Keratinocyte (primary cell): Measurements from ENCODE around the gene MIA2. TPM values are rescaled to one million over a fixed set of nuclear protein-coding genes. Genes with fewer than 3 reads are reported as not detected.

Experiments
- DNase-seq: peaks from one replicate; pipeline ENCODE4 v3.0.0-alpha.2; 2011; ENCODE audit warnings: low read depth, missing footprints, low spot score
- FAIRE-seq: peaks from 2 replicates; lab custom pipeline; 2011; peaks lifted over from hg19 to GRCh38; lab: Jason Lieb, UNC
- H2AFZ ChIP-seq: 2 replicates; pipeline ENCODE4 v1.6.0; 2012; ENCODE audit warnings: low read length, control low read depth, inconsistent platforms; ENCODE audit not compliant: control insufficient read depth
- H3K27ac ChIP-seq: 2 replicates; pipeline ENCODE4 v1.5.1; 2011; ENCODE audit warnings: low read length; ENCODE audit not compliant: control insufficient read depth, insufficient read depth
- H3K27me3 ChIP-seq: 3 replicates; pipeline ENCODE4 v1.6.0; 2011; ENCODE audit warnings: low read length; ENCODE audit not compliant: control insufficient read depth, insufficient read depth; ENCODE audit errors: extremely low read depth
- H3K36me3 ChIP-seq, 2 experiments: 2 replicates in 1 of 2; 3 replicates in 1 of 2; pipeline ENCODE4 v1.5.1; 2011; ENCODE audit warnings: low read length in 2 of 2, mild to moderate bottlenecking in 1 of 2; ENCODE audit not compliant: control insufficient read depth in 2 of 2, insufficient read depth in 2 of 2; ENCODE audit errors: extremely low read depth in 1 of 2
- H3K4me1 ChIP-seq: 3 replicates; pipeline ENCODE4 v1.5.1; 2011; ENCODE audit warnings: low read length; ENCODE audit not compliant: control insufficient read depth, insufficient read depth; ENCODE audit errors: extremely low read depth
- H3K4me2 ChIP-seq: 3 replicates; pipeline ENCODE4 v1.6.0; 2011; ENCODE audit warnings: low read depth, low read length; ENCODE audit not compliant: control insufficient read depth, insufficient read depth; ENCODE audit errors: extremely low read depth
- H3K4me3 ChIP-seq, 3 experiments: fragments of 200-600 bp in 1 of 3; sonication (generic) in 1 of 3; 2 replicates in 2 of 3; 3 replicates in 1 of 3; pipeline ENCODE4 v1.5.1; 2011 to 2016; ENCODE audit warnings: low read length in 3 of 3, mild to moderate bottlenecking in 3 of 3, control low read depth in 2 of 3, inconsistent platforms in 1 of 3, low read depth in 1 of 3, mixed read lengths in 1 of 3, mixed run types in 1 of 3, moderate library complexity in 1 of 3; ENCODE audit not compliant: control insufficient read depth in 2 of 3, insufficient read depth in 2 of 3; ENCODE audit errors: extremely low read depth in 1 of 3
- H3K79me2 ChIP-seq: 2 replicates; pipeline ENCODE4 v1.6.0; 2012; ENCODE audit warnings: low read length; ENCODE audit not compliant: control insufficient read depth, insufficient read depth
- H3K9ac ChIP-seq: 3 replicates; pipeline ENCODE4 v1.6.0; 2011; ENCODE audit warnings: low read length; ENCODE audit not compliant: control insufficient read depth, insufficient read depth; ENCODE audit errors: extremely low read depth
- H3K9me1 ChIP-seq: 3 replicates; pipeline ENCODE4 v1.6.0; 2011; ENCODE audit warnings: low read length; ENCODE audit not compliant: control insufficient read depth, insufficient read depth; ENCODE audit errors: extremely low read depth
- H3K9me3 ChIP-seq: 2 replicates; pipeline ENCODE4 v1.5.1; 2012; ENCODE audit warnings: low read depth, low read length; ENCODE audit not compliant: control insufficient read depth
- H4K20me1 ChIP-seq: 3 replicates; pipeline ENCODE4 v1.6.0; 2011; ENCODE audit warnings: low read length; ENCODE audit not compliant: control insufficient read depth, insufficient read depth; ENCODE audit errors: extremely low read depth
- EZH2 ChIP-seq: IDR thresholded peaks from one replicate; pipeline ENCODE4 v1.6.1; 2012; ENCODE audit warnings: inconsistent platforms, mild to moderate bottlenecking, low read length, moderate library complexity
- dilution Hi-C: fragments of 300-500 bp; cut with MboI; formaldehyde crosslinking; loops from one replicate; pipeline ENCODE4 v1.7.0; 2020; ENCODE audit warnings: low sequenced_read_pairs; ENCODE audit not compliant: extremely low pct_ligation_motif_present
- polyA plus RNA-seq, 5 experiments: library from polyadenylated mRNA; depleted of rRNA in 3 of 5; stranded (reverse) in 3 of 5; stranded (forward) in 1 of 5; unstranded in 1 of 5; fragments of >200 nt; gene quantifications; 1 replicate in 1 of 5; 2 replicates in 3 of 5; 3 replicates in 1 of 5; pipeline versions ENCODE4 v1.2.1 to v1.2.3, GENCODE V29; 2011 to 2012; ENCODE audit warnings: missing spikeins in 2 of 5, low read depth in 1 of 5, low replicate concordance in 1 of 5
- TF ChIP-seq, protein P1 (sequence below), 3 experiments: IDR thresholded peaks in 1 of 3; conservative IDR thresholded peaks in 1 of 3; optimal IDR thresholded peaks in 1 of 3; 2 replicates in 2 of 3; 3 replicates in 1 of 3; pipeline versions ENCODE3 to v1.5.1; 2011; ENCODE audit warnings: low read length in 3 of 3, mild to moderate bottlenecking in 3 of 3, moderate library complexity in 2 of 3, control low read depth in 1 of 3, inconsistent platforms in 1 of 3; ENCODE audit not compliant: insufficient read depth in 2 of 3; ENCODE audit errors: extremely low read depth in 1 of 3

Gene MIA2
- polyA plus RNA-seq, 1 donor (not counting 4 experiments of a cell fraction or from before 2014, with no cell fraction given) = 21.9 TPM

GRCh38 chr14:39398382-39398781 is 164.7 kb downstream of the MIA2 start:
- no peaks in the 10 kb centered on the region for H3K9me1 ChIP-seq
- H3K4me1 ChIP-seq = no peaks in the 10 kb centered on the region
- FAIRE-seq = no peak
- no peaks in the 10 kb centered on the region for H3K79me2 ChIP-seq
- H3K4me2 ChIP-seq = no peak overlapping the region
- H3K36me3 ChIP-seq = peaks cover 2 to 3% of the 10 kb centered on the region in 2 experiments
- dilution Hi-C loops = no loop called here
- no peak overlapping the region for H3K9ac ChIP-seq
- no peak overlapping the region for H3K27ac ChIP-seq
- TF ChIP-seq EZH2 = no peak
- TF ChIP-seq, protein P1, sequence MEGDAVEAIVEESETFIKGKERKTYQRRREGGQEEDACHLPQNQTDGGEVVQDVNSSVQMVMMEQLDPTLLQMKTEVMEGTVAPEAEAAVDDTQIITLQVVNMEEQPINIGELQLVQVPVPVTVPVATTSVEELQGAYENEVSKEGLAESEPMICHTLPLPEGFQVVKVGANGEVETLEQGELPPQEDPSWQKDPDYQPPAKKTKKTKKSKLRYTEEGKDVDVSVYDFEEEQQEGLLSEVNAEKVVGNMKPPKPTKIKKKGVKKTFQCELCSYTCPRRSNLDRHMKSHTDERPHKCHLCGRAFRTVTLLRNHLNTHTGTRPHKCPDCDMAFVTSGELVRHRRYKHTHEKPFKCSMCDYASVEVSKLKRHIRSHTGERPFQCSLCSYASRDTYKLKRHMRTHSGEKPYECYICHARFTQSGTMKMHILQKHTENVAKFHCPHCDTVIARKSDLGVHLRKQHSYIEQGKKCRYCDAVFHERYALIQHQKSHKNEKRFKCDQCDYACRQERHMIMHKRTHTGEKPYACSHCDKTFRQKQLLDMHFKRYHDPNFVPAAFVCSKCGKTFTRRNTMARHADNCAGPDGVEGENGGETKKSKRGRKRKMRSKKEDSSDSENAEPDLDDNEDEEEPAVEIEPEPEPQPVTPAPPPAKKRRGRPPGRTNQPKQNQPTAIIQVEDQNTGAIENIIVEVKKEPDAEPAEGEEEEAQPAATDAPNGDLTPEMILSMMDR (optimal IDR thresholded peaks at IDR 0.05 in 1 of 3, IDR thresholded peaks at IDR 0.05 in 1 of 3, conservative IDR thresholded peaks at IDR 0.05 in 1 of 3; ENCODE audit: extremely low read depth in 1 of 3, insufficient read depth in 2 of 3, low read length in 3 of 3) = no peak
- DNase-seq = no peak
- H3K4me3 ChIP-seq = no peak overlapping the region
- H2AFZ ChIP-seq = no peak overlapping the region
- no peaks in the 10 kb centered on the region for H4K20me1 ChIP-seq
- H3K27me3 ChIP-seq = no peaks in the 10 kb centered on the region
- no peaks in the 10 kb centered on the region for H3K9me3 ChIP-seq

GRCh38 chr14:39406560-39406959 is 172.8 kb downstream of the MIA2 start:
- H3K4me2 ChIP-seq = no peak overlapping the region
- dilution Hi-C loops = no loop called here
- no peak overlapping the region for H2AFZ ChIP-seq
- no peak overlapping the region for H3K9ac ChIP-seq
- H3K36me3 ChIP-seq = no peaks in the 10 kb centered on the region
- no peak overlapping the region for H3K4me3 ChIP-seq
- FAIRE-seq (no peak), DNase-seq (no peak)
- H3K9me1 ChIP-seq = no peaks in the 10 kb centered on the region
- no peak for TF ChIP-seq EZH2
- TF ChIP-seq, protein P1 (optimal IDR thresholded peaks at IDR 0.05 in 1 of 3, IDR thresholded peaks at IDR 0.05 in 1 of 3, conservative IDR thresholded peaks at IDR 0.05 in 1 of 3; ENCODE audit: extremely low read depth in 1 of 3, insufficient read depth in 2 of 3, low read length in 3 of 3) = no peak
- no peaks in the 10 kb centered on the region for H3K9me3 ChIP-seq
- no peaks in the 10 kb centered on the region for H3K79me2 ChIP-seq
- no peaks in the 10 kb centered on the region for H3K4me1 ChIP-seq
- no peak overlapping the region for H3K27ac ChIP-seq
- no peaks in the 10 kb centered on the region for H3K27me3 ChIP-seq
- H4K20me1 ChIP-seq = no peaks in the 10 kb centered on the region
